Activated CD4-positive, CD25-positive, alpha-beta regulatory T cell (primary cell): Measurements from ENCODE around the gene ANGPTL8.

Source experiments
- DNase-seq, 4 experiments: peaks; one replicate each; lab custom pipeline; 2025; lab: John Stamatoyannopoulos, UW

The ANGPTL8 gene

DNA sequence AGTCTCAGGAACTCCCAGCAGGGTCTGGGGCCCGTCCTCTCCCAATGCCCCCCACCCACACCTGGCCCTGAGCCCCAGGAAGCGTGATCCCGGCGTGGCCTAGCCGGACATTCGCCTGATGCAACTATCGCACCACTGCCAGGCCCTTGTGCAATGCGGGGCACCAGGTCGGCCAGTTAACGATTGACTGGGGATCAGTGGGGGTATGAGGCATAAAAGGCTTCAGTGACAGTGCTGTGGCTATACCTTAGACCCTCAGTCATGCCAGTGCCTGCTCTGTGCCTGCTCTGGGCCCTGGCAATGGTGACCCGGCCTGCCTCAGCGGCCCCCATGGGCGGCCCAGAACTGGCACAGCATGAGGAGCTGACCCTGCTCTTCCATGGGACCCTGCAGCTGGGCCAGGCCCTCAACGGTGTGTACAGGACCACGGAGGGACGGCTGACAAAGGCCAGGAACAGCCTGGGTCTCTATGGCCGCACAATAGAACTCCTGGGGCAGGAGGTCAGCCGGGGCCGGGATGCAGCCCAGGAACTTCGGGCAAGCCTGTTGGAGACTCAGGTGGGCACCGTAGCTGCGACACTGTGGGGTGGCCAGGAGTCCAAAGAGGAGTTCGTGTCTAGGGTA, at the start of gene ANGPTL8:
Gene ANGPTL8 (plus strand): TSS at position 243 of the 624 bp plus-strand sequence. CDS start 19 bp downstream, at position 262.
- DNase-seq, result no peak

DNA sequence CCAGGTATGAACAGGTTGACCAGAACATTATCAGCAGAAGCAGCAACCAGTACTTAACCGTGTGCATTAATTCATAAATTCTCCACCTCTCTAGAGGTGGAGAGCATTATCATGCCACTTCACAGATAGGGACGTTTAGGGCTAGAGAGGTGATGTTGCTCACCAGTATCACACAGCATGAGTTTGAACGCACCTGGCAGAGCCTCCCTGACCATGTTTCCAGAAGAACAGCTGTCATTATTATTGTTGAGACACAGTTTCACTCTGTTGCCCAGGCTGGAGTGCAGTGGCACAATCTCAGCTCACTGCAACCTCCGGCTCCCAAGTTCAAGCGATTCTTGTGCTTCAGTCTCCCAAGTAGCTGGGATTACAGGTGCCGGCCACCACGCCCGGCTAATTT, 48.9 kb upstream of the ANGPTL8 start:
- no peak for DNase-seq

- DNase-seq, result no peak
These were observed 48.1 kb upstream of the ANGPTL8 start for GRCh38 chr19:11191273-11191755.

DNA sequence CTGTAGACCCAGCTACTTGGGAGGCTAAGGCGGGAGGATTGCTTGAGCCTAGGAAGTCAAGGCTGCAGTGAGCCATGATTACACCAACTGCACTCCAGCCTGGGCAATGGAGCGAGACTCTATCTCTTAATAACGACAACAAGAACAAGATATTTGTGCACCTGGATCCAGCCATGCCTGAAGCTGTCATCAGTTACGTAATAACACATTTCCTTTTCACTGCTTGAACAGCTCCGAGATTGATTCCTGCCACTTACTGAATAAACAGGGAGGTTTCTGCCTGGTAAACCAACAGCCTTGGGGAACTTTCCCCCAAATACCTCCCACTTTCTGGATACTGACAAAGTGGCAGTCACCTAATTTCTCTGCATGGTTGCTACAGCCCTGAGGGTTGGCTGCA, 47.5 kb upstream of the ANGPTL8 start:
- DNase-seq, result no peak

GRCh38 chr19:11192957-11193939, 46.2 kb upstream of the ANGPTL8 start:
- DNase-seq, result no peak

- DNase-seq, result no peak
These were observed 45.2 kb upstream of the ANGPTL8 start for GRCh38 chr19:11194173-11194572.

GRCh38 chr19:11194656-11195558, 44.5 kb upstream of the ANGPTL8 start:
- no peak for DNase-seq

GRCh38 chr19:11195681-11196080, 43.7 kb upstream of the ANGPTL8 start:
- DNase-seq, result no peak

DNA sequence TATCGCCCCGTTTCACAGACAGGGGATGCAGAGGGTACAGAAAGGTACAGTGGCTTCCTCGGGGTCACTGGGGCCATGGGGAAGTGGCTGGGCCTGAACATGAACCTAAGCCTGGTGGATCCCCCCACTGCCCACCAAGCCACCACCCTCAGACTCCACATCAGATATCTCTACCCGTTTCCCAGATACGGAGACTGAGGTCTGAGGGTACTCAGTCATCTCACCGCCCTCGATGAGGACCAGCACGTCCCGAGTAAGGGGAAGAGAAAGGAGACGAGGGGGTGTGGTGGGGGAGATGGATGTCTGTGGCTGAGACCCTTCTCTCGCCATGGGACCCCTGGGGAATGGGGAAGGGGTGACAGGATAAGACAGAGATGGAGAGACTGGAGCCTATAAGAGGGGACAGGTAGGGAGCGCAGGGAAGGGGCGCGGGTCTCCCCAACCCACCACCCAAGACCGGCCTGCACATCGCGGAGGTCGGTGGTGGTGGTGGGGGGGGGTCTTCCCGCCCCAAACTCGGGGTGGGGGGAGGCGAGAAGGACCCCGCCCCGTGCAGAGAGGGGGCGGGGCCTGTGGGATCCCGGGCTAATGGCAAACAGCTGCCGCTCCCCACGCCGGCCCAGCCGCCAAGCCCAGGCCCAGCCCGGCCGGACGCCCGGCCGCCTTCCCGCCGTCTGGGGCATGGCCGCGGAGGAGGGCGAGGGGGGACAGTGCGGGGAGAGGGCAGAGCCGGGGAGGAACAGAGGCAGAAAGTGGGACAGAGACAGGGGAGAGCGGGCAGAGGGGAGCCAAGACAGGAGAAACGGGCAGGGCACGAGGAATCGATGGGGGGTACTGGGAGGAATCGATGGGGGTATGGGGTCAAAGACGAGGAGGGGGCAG, 42.8 kb upstream of the ANGPTL8 start:
- DNase-seq, result no peak

DNA sequence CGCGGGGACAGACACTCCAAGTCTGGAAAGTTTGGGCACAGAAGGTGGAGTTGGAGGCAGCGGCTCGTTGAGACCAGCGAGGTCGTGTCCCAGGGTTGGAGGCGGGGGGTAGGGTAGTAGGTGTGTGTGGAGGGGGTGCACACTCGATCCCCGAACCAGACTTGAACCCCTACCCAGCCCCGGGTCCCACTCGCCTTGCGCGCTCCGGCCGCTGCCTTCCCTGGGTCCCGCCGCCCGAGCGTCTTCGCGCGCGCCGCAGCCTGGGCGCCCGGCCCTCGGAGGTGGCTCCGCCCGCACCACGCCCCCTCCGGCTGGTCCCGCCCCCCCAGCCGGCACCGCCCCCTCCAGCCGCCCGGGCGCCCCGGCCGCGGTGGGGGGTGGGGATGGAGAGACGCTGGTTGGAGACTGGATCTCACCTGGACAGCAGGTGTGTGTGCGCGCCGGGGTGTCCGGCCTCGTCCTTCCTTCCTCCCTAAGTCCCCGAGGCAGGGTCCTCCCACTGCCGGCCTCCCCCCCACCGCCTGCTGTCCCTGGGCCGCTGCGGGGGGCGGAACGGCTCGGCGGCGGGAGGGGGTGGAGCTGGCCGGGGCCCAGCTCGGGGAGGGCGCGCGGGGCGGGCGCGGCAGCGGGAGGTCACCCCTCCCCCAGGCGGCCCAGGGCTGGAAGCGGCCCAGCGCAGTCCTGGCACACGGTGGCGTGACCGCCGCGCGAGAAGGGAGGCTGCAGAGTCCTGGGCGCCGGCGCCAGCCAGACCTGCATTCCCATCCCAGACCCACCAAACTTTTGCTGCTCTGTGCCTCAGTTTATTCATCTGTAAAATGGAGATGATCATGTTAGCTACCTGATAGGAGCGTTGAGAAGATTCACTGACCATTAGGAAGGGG, 41.9 kb upstream of the ANGPTL8 start, which contains the start of gene KANK2:
Gene KANK2 (minus strand): TSS at position 255 of the 884 bp plus-strand sequence. CDS start 3,034 bp downstream, outside the sequence.
- DNase-seq, result peak; percentile 52 to 62 (median 56)

- no peak for DNase-seq
These were observed 41.3 kb upstream of the ANGPTL8 start for GRCh38 chr19:11198175-11198534.

GRCh38 chr19:11198769-11199424, 40.5 kb upstream of the ANGPTL8 start:
- no peak for DNase-seq

- no peak for DNase-seq
These were observed 39.9 kb upstream of the ANGPTL8 start for GRCh38 chr19:11199517-11199916.

DNA sequence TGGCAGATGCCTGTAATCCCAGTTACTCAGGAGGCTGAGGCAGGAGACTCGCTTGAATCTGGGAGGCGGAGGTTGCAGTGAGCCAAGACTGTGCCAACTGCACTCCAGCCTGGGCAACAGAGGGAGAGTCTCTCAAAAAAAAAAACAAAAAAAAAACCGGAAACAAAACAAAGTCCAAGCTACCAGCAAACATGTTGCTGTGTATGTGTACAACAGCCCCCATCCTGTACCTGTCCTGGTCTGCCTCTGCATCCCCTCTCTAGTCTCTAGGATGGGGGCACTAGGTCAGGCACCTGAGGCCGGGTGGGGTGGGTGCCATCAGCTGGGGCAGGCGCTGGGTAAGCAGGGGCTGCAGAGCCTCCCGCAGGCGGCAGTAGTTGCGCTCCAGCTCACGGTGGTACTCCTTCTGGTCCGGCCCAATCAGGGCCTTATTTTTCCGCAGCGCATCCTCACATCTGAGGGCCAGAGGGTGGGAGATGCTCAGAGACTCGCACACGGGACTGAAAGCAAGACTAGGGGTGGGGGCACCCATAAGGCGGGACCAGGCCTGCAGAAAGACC, 39.3 kb upstream of the ANGPTL8 start:
- DNase-seq, result no peak

DNA sequence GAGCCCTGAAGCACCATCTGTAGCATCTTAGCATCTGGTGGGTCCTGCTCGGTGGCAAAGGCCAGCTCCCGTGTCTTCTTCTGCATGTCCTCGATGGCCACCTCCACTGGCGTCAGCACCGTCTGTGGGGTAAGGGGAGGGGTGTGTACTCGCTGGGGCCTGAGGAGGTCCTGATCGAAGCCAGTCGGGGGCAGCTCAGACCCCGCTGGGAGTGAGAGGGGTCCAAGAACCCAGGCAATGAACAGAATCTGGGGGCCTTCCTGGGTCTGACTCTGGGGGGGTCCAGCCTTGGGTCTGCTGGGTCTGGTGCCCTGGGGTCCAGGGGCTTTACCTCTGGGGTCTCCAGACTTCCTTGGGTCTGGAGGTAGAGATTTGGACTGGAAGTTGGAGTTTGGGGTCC, 38.5 kb upstream of the ANGPTL8 start:
- no peak for DNase-seq

DNA sequence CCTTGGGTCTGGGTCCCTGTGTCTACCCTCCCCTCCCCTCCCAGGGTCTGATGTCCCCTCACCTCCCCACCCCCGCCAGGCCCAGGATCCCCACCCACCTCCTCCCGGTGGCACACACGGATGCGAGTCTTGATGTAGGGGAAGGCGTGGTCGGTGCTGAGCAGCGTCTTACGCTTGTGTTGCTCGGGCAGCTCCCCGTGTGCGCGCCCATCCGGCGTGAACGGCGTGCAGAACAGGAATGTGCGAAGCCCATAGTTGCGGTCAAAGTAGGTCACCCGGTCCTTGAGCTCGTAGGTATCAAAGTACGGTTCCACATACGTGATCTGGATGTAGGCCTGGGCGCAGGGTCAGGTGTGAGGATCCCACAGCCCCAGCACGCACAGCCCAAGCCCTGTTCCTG, 37.6 kb upstream of the ANGPTL8 start:
- DNase-seq, result no peak

DNA sequence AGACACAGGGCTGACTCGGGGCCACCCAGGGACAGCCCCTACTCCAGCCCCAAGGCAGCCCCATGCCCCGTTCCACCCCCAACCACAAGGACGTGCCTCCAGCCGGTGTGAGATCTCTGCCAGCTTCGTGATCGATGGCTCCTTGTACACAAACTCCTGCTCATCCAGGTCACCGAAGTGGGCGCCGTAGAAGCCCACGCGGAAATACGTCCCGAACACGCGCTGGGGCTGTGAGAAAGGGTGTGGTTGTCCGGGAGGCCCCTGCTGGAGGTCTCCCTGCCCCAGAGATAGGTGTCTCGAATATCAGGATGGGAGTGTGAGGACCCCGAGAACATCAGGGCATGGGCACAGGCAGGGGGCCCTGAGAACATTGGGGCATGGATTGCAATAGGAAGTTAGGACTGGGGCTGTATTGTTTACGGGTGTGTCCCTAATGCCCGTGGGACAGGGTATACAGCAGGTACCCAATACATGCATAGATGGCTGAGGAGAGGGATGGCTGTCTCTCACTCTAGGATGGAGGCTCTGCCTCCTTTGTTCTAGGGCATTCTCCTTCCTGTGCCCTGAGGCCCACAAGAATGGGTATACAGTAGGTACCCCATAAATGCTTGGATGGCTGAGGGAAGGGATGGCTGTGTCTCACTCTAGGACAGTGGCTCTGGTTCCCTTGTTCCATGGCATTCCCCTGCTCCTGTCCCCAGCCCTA, 36.8 kb upstream of the ANGPTL8 start:
- DNase-seq, result no peak
